Neutrophil (primary cell): ENCODE data around the gene EGR2.

Experiments used
- H3K27ac ChIP-seq: fragments of 200-600 bp; sonication (generic); 2 replicates; pipeline ENCODE4 v1.5.1; 2016; ENCODE audit warnings: mild to moderate bottlenecking, moderate library complexity
- H3K27me3 ChIP-seq: fragments of 200-600 bp; sonication (generic); 2 replicates; pipeline ENCODE4 v1.6.0; 2016; ENCODE audit warnings: mild to moderate bottlenecking
- H3K36me3 ChIP-seq: fragments of 200-600 bp; sonication (generic); 2 replicates; pipeline ENCODE4 v1.5.1; 2017
- H3K4me1 ChIP-seq, 2 experiments: fragments of 200-600 bp in 1 of 2; sonication (generic) in 1 of 2; 1 replicate in 1 of 2; 2 replicates in 1 of 2; pipeline versions ENCODE4 v1.5.1 to v1.6.1; 2013 to 2016; ENCODE audit warnings: low read depth in 1 of 2, low read length in 1 of 2, mild to moderate bottlenecking in 1 of 2, moderate library complexity in 1 of 2; ENCODE audit not compliant: control insufficient read depth in 1 of 2, insufficient read depth in 1 of 2
- H3K4me3 ChIP-seq, 2 experiments: fragments of 200-600 bp in 1 of 2; sonication (generic) in 1 of 2; 1 replicate in 1 of 2; 2 replicates in 1 of 2; pipeline ENCODE4 v1.5.1; 2013 to 2016; ENCODE audit warnings: low read depth in 1 of 2, low read length in 1 of 2, mild to moderate bottlenecking in 1 of 2, moderate library complexity in 1 of 2
- H3K9me3 ChIP-seq: fragments of 200-600 bp; sonication (generic); 2 replicates; pipeline ENCODE4 v1.5.1; 2016
- CTCF ChIP-seq: fragments of 200-600 bp; sonication (generic); IDR thresholded peaks from 2 replicates; pipeline ENCODE4 v1.5.1; 2016; ENCODE audit warnings: antibody characterized with exemption

Gene EGR2

GRCh38 chr10:62847433-62847832 is 31.3 kb upstream of the EGR2 start:
- H3K9me3 ChIP-seq: peaks cover 10% of the 10 kb centered on the region
- TF ChIP-seq CTCF: no peak
- no peaks in the 10 kb centered on the region for H3K36me3 ChIP-seq
- H3K4me3 ChIP-seq: no peak overlapping the region
- peaks cover 50% of the 10 kb centered on the region for H3K27me3 ChIP-seq
- H3K4me1 ChIP-seq: peaks cover 1 to 5% of the 10 kb centered on the region in 2 experiments
- H3K27ac ChIP-seq: no peak overlapping the region

GRCh38 chr10:62844280-62845011 is 28.3 kb upstream of the EGR2 start:
- no peak overlapping the region for H3K27ac ChIP-seq
- no peaks in the 10 kb centered on the region for H3K36me3 ChIP-seq
- no peak for TF ChIP-seq CTCF
- no peaks in the 10 kb centered on the region for H3K4me1 ChIP-seq
- peaks cover 10% of the 10 kb centered on the region for H3K9me3 ChIP-seq
- H3K27me3 ChIP-seq: peaks cover 46% of the 10 kb centered on the region
- H3K4me3 ChIP-seq: no peak overlapping the region

- H3K9me3 ChIP-seq: peaks cover 10% of the 10 kb centered on the region
- peaks cover 42% of the 10 kb centered on the region for H3K27me3 ChIP-seq
- no peak overlapping the region for H3K4me3 ChIP-seq
- no peaks in the 10 kb centered on the region for H3K4me1 ChIP-seq
- TF ChIP-seq CTCF: no peak
- no peaks in the 10 kb centered on the region for H3K36me3 ChIP-seq
- no peak overlapping the region for H3K27ac ChIP-seq
Measured at GRCh38 chr10:62843600-62843999, 27.4 kb upstream of the EGR2 start.

- Histone ChIP-seq H3K4me1 (no peaks in the 10 kb centered on the region), H3K27ac (no peak overlapping the region), H3K9me3 (peaks cover 10% of the 10 kb centered on the region), H3K36me3 (no peaks in the 10 kb centered on the region), H3K4me3 (no peak overlapping the region), H3K27me3 (peaks cover 43% of the 10 kb centered on the region)
- TF ChIP-seq CTCF: no peak
Measured at GRCh38 chr10:62842983-62843382, 26.8 kb upstream of the EGR2 start.

GRCh38 chr10:62839590-62839989 is 23.4 kb upstream of the EGR2 start:
- no peak for TF ChIP-seq CTCF
- Histone ChIP-seq H3K27me3 (peaks cover 55% of the 10 kb centered on the region), H3K27ac (no peak overlapping the region), H3K9me3 (no peaks in the 10 kb centered on the region), H3K36me3 (no peaks in the 10 kb centered on the region), H3K4me3 (no peak overlapping the region), H3K4me1 (no peaks in the 10 kb centered on the region)
